Memory B cell (primary cell): Measurements from ENCODE around the gene ARHGEF2.
"Not testable (repeated sequence)": the region's sequence is repeated elsewhere in the genome, so short reads cannot be mapped to it uniquely, and the experiment has no call there.

Experiments
- ATAC-seq: fragments of 150-1000 bp; cut with Tn5 transposase; 2 replicates; pipeline ENCODE4 v1.10.0; 2021; ENCODE audit warnings: low read depth, mild to moderate bottlenecking, moderate library complexity
- DNase-seq, 2 donors: peaks; one replicate each; pipeline ENCODE4 v3.0.0; 2022; ENCODE audit warnings: low spot score in 2 of 2
- H3K27ac Mint-ChIP-seq: one replicate; pipeline ENCODE4 v1.8.0; 2022; ENCODE audit warnings: mild to moderate bottlenecking, moderate library complexity, mixed read lengths
- H3K27me3 Mint-ChIP-seq: one replicate; pipeline ENCODE4 v1.8.0; 2022; ENCODE audit warnings: mixed read lengths
- H3K36me3 Mint-ChIP-seq: one replicate; pipeline ENCODE4 v1.8.0; 2022; ENCODE audit warnings: mild to moderate bottlenecking, mixed read lengths
- H3K4me1 Mint-ChIP-seq: one replicate; pipeline ENCODE4 v1.8.0; 2022; ENCODE audit warnings: mixed read lengths
- H3K4me3 Mint-ChIP-seq: one replicate; pipeline ENCODE4 v1.8.0; 2022; ENCODE audit warnings: mild to moderate bottlenecking, moderate library complexity, mixed read lengths
- H3K9me3 Mint-ChIP-seq: one replicate; pipeline ENCODE4 v1.8.0; 2022; ENCODE audit warnings: mixed read lengths

ARHGEF2 gene

DNA sequence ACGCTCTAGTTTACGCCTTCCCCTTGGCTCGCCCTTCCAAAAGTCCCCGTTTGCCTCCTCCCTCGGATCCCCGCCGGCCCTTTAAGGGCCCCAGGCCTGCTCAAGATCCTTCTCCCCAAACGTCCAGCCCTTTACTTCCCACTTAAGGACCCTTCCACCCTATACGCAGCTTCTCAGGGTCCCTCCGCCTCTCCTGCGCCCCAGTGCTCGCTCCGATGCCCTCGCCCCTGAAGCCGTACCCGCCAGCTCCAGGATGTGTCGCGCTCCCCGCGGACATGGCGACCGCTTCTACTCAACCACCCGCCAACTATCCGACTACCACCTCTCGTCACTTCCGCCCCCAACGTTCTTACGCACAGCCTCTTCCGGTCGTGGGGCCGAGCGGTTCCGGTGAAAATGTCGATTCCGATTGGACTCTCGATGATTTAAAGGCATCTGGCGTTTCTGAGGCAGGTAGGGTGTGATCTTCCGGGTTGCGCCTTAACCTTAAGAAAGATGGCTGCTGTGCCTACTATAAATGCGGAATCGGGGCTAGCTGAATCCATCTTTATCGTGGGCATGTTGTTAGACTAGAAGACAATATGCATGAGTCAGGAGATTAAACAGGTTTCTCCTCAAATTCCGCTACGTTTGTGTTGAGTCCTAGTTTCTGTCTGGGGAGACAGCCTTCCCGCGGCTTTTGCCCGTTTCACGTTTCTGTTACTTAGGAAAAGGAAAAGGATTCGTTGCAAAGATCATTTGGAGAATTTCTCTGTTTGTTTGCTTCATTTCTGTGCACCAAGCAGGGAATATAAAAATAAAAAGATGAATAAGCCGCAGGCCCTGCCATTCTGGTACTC lies 44.0 kb downstream of the ARHGEF2 start, which contains the start of gene KHDC4:
Gene KHDC4 (minus strand): TSS at position 317 of the 839 bp plus-strand sequence. CDS start 40 bp downstream, at position 277.
- H3K4me3 Mint-ChIP-seq, result peak within 1 kb of the TSS; percentile 43
- H3K36me3 Mint-ChIP-seq, result peaks cover 7% of the 10 kb centered on the region
- H3K9me3 Mint-ChIP-seq, result no peaks in the 10 kb centered on the region
- H3K4me1 Mint-ChIP-seq, result peaks cover 12% of the 10 kb centered on the region
- DNase-seq (peak; percentile 85 to 93), ATAC-seq (peak; percentile 90)
- no peak within 1 kb of the TSS for H3K27ac Mint-ChIP-seq
- H3K27me3 Mint-ChIP-seq, result no peaks in the 10 kb centered on the region

DNA sequence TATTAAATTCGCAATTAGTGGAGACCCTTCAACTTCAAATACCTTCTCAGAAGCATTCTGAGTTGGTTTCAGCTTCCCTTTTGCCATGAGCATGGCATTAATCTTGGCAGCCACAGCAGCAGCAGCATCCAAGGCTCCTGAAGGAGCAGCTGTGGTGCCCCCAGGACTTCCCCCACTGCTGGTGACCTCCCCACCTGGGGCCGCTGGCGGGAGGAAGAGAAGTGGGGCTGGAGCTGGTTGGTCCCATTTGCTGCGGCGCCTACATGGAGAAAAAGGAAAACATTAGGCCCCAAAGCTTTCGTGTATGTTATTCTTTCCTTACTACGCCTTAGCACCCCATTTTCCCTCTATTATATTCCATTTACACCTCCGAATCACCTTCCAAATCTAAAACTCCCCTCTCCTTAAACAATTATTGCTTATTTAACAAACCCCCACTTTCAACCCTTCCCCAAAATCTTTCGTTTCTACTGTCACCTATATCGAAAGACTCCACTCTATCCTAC lies 44.7 kb downstream of the ARHGEF2 start:
- no peak for ATAC-seq
- no peak overlapping the region for H3K4me3 Mint-ChIP-seq
- no peak overlapping the region for H3K27ac Mint-ChIP-seq
- peaks cover 12% of the 10 kb centered on the region for H3K4me1 Mint-ChIP-seq
- H3K36me3 Mint-ChIP-seq, result peaks cover 11% of the 10 kb centered on the region
- H3K9me3 Mint-ChIP-seq, result no peaks in the 10 kb centered on the region
- DNase-seq, result no peak
- no peaks in the 10 kb centered on the region for H3K27me3 Mint-ChIP-seq

DNA sequence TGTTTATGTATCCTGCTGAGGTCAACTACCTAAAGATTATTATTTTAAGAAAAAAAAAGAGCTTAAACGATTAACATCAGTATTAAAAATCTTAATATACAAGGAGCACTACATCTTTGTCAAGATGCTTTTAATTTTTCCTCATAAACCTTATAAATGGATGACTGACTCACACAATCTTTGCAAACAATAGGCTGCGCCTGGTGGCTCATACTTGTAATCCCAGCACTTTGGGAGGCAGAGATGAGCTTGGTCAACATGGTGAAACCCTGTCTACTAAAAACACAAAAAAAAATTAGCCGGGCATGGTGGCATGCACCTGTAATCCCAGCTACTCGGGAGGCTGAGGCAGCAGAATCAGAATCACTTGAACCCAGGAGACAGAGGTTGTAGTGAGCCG lies 45.9 kb downstream of the ARHGEF2 start:
- DNase-seq, result no peak
- no peak for ATAC-seq
- Mint-ChIP-seq H3K9me3 (no peaks in the 10 kb centered on the region), H3K27ac (no peak overlapping the region), H3K4me3 (no peak overlapping the region), H3K4me1 (peaks cover 7% of the 10 kb centered on the region), H3K36me3 (peaks cover 12% of the 10 kb centered on the region), H3K27me3 (no peaks in the 10 kb centered on the region)

DNA sequence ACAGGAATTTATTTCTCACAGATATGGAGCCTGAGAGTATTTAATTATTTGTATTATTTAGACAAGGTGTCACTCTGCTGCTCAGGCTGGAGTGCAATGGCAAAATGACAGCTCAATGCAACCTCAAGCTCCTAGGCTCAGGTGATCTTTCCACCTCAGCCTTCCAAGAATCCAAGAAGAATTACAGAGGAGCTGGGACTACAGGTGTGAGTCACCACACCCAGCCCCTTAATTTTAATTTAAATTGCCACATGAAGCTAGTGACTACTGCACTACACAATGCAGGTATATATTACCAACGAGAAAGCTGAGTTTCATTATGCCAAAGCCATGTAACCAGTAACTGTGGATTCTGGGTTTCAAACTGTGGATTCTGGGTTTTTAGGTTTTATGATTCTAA lies 46.3 kb downstream of the ARHGEF2 start:
- Mint-ChIP-seq H3K4me3 (no peak overlapping the region), H3K9me3 (no peaks in the 10 kb centered on the region), H3K27me3 (no peaks in the 10 kb centered on the region), H3K36me3 (peaks cover 12% of the 10 kb centered on the region), H3K4me1 (peaks cover 7% of the 10 kb centered on the region), H3K27ac (no peak overlapping the region)
- ATAC-seq (no peak), DNase-seq (no peak)

- H3K4me1 Mint-ChIP-seq, result peaks cover 7% of the 10 kb centered on the region
- H3K9me3 Mint-ChIP-seq, result no peaks in the 10 kb centered on the region
- peaks cover 16% of the 10 kb centered on the region for H3K36me3 Mint-ChIP-seq
- H3K4me3 Mint-ChIP-seq, result peak overlapping the region; percentile 77
- H3K27me3 Mint-ChIP-seq, result no peaks in the 10 kb centered on the region
- peak overlapping the region; percentile 60 for H3K27ac Mint-ChIP-seq
- DNase-seq (no peak), ATAC-seq (peak; percentile 6)
These were observed 46.9 kb downstream of the ARHGEF2 start for GRCh38 chr1:155931332-155932038.

- H3K4me1 Mint-ChIP-seq, H3K9me3 Mint-ChIP-seq, DNase-seq, ATAC-seq, H3K27me3 Mint-ChIP-seq: not testable (repeated sequence)
- Mint-ChIP-seq H3K4me3 (peak overlapping the region; percentile 77), H3K36me3 (peaks cover 18% of the 10 kb centered on the region), H3K27ac (peak overlapping the region; percentile 60)
These were observed 47.6 kb downstream of the ARHGEF2 start for GRCh38 chr1:155930725-155931124.

GRCh38 chr1:155929057-155929456 lies 49.3 kb downstream of the ARHGEF2 start:
- Mint-ChIP-seq H3K9me3 (no peaks in the 10 kb centered on the region), H3K36me3 (peaks cover 22% of the 10 kb centered on the region), H3K4me3 (no peak overlapping the region), H3K4me1 (peaks cover 7% of the 10 kb centered on the region), H3K27ac (no peak overlapping the region), H3K27me3 (no peaks in the 10 kb centered on the region)
- no peak for ATAC-seq
- DNase-seq, result no peak

DNA sequence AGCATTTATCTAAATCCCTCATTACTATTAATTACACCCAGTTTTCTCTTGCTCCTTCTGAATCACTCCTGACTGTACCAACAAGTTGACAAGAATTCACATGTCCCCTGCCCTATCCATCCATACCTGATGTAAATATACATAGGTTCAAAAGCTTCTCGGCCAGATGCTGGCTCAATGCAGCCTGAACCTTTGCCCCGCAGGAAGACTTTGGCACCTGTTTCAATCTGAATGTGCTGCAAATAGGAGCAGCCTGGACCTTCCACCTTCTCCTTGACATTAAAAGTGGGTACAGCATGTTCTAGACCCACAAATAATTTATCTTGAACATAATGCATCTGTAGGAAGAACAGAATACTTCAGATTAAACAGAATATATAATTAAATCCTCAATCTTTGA lies 52.8 kb downstream of the ARHGEF2 start:
- H3K4me3 Mint-ChIP-seq, result no peak overlapping the region
- peaks cover 31% of the 10 kb centered on the region for H3K36me3 Mint-ChIP-seq
- DNase-seq (no peak), ATAC-seq (no peak)
- no peak overlapping the region for H3K27ac Mint-ChIP-seq
- H3K9me3 Mint-ChIP-seq, result no peaks in the 10 kb centered on the region
- H3K4me1 Mint-ChIP-seq, result peaks cover 6% of the 10 kb centered on the region
- no peaks in the 10 kb centered on the region for H3K27me3 Mint-ChIP-seq

- H3K4me1 Mint-ChIP-seq, result peaks cover 2% of the 10 kb centered on the region
- no peak overlapping the region for H3K4me3 Mint-ChIP-seq
- peaks cover 29% of the 10 kb centered on the region for H3K36me3 Mint-ChIP-seq
- no peaks in the 10 kb centered on the region for H3K9me3 Mint-ChIP-seq
- H3K27ac Mint-ChIP-seq, result no peak overlapping the region
- H3K27me3 Mint-ChIP-seq, result no peaks in the 10 kb centered on the region
- no peak for ATAC-seq
- DNase-seq, result no peak
These were observed 57.6 kb downstream of the ARHGEF2 start for GRCh38 chr1:155920717-155921116.

DNA sequence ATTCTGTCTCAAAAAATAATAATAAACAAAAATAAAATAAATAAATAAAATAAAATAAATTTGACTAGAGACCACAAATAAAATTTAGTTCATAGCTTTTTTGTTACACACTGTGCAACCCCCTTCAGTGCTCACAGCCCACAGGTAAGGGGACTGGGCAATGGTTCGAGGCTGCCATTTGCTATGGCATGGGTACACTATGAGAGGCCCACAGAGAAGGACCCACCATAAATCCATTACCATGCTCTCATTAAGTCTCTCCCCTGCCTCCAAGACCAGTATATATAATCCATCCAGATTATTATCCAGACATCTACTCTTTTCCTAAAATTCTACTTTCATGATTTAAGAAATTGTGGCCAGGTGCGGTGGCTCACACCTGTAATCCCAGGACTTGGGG lies 58.5 kb downstream of the ARHGEF2 start:
- Mint-ChIP-seq H3K27ac (no peak overlapping the region), H3K4me1 (peaks cover 2% of the 10 kb centered on the region), H3K36me3 (peaks cover 28% of the 10 kb centered on the region), H3K4me3 (no peak overlapping the region), H3K27me3 (no peaks in the 10 kb centered on the region), H3K9me3 (no peaks in the 10 kb centered on the region)
- no peak for DNase-seq
- no peak for ATAC-seq

DNA sequence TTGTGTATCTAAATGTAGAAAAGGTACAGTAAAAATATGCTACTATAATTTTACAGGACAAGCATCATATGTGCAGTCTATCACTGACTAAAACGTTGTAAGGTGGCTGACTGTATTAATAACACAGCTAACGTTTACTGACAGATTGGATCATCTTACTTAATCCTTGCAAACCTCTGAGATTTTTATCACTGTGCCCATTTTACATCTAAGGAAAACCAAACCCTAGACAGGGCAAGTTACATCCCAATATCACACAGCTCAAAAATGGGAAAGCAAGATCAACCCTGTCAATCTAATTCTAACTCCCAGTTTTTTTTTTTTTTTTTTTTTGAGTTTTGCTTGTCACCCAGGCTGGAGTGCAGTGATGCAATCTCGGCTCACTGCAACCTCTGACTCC lies 59.7 kb downstream of the ARHGEF2 start:
- H3K36me3 Mint-ChIP-seq, result peaks cover 31% of the 10 kb centered on the region

GRCh38 chr1:155913969-155914757 lies 64.2 kb downstream of the ARHGEF2 start:
- H3K27me3 Mint-ChIP-seq, result no peaks in the 10 kb centered on the region
- ATAC-seq (no peak), DNase-seq (no peak)
- H3K27ac Mint-ChIP-seq, result no peak overlapping the region
- H3K36me3 Mint-ChIP-seq, result peaks cover 21% of the 10 kb centered on the region
- peaks cover 14% of the 10 kb centered on the region for H3K4me1 Mint-ChIP-seq
- H3K9me3 Mint-ChIP-seq, result no peaks in the 10 kb centered on the region
- no peak overlapping the region for H3K4me3 Mint-ChIP-seq

More for the DNA sequence above, 59.7 kb downstream of the ARHGEF2 start:
- peaks cover 2% of the 10 kb centered on the region for H3K4me1 Mint-ChIP-seq
- no peak for DNase-seq
- no peaks in the 10 kb centered on the region for H3K27me3 Mint-ChIP-seq
- no peaks in the 10 kb centered on the region for H3K9me3 Mint-ChIP-seq
- H3K27ac Mint-ChIP-seq, result no peak overlapping the region
- no peak for ATAC-seq
- H3K4me3 Mint-ChIP-seq, result no peak overlapping the region

GRCh38 chr1:155912056-155912536 lies 66.3 kb downstream of the ARHGEF2 start:
- H3K36me3 Mint-ChIP-seq, result peaks cover 18% of the 10 kb centered on the region
- peaks cover 14% of the 10 kb centered on the region for H3K4me1 Mint-ChIP-seq
- H3K9me3 Mint-ChIP-seq, result no peaks in the 10 kb centered on the region
- peak overlapping the region; percentile 97 for H3K27ac Mint-ChIP-seq
- no peak for ATAC-seq
- no peaks in the 10 kb centered on the region for H3K27me3 Mint-ChIP-seq
- H3K4me3 Mint-ChIP-seq, result peak overlapping the region; percentile 96
- no peak for DNase-seq
